ENCODE data around the gene ECM1.

- TF ChIP-seq POLR2A (IDR thresholded peaks at IDR 0.05; ENCODE audit: low read depth, low read length) (no peak), POLR2AphosphoS5 (IDR thresholded peaks at IDR 0.05; ENCODE audit: low read depth, low read length) (no peak)
These were observed 23.0 kb upstream of the ECM1 start for GRCh38 chr1:150484861-150485260.

Data from GM12892 (cell line).